NCI-H69 (cell line): ENCODE data around the gene NR4A2.

Experiments
- DNase-seq: peaks from one replicate; lab custom pipeline; 2025; lab: John Stamatoyannopoulos, UW

NR4A2 gene

GRCh38 chr2:156340377-156340776, 7.9 kb upstream of the NR4A2 start:
- DNase-seq = peak; percentile 26

- DNase-seq = no peak
These were observed 7.3 kb upstream of the NR4A2 start for GRCh38 chr2:156339865-156340264.

GRCh38 chr2:156339110-156339847, 6.8 kb upstream of the NR4A2 start:
- DNase-seq = peak; percentile 81

GRCh38 chr2:156338578-156338977, 6.1 kb upstream of the NR4A2 start:
- peak; percentile 57 for DNase-seq

GRCh38 chr2:156334496-156335478, 2.3 kb upstream of the NR4A2 start:
- DNase-seq = peak; percentile 84

GRCh38 chr2:156333951-156334495, 1.5 kb upstream of the NR4A2 start:
- DNase-seq = peak; percentile 84

GRCh38 chr2:156333274-156333950, 891 bp upstream of the NR4A2 start:
- peak; percentile 52 for DNase-seq

- no peak for DNase-seq
These were observed 312 bp downstream of the NR4A2 start for GRCh38 chr2:156332284-156332533.

- DNase-seq = peak; percentile 67
These were observed 793 bp downstream of the NR4A2 start for GRCh38 chr2:156331572-156332283.

- no peak for DNase-seq
These were observed 2.4 kb downstream of the NR4A2 start for GRCh38 chr2:156329927-156330726.

- no peak for DNase-seq
These were observed 3.2 kb downstream of the NR4A2 start for GRCh38 chr2:156329031-156329926.

GRCh38 chr2:156327835-156328695, 4.5 kb downstream of the NR4A2 start:
- DNase-seq = no peak

GRCh38 chr2:156326526-156327095, 5.9 kb downstream of the NR4A2 start:
- no peak for DNase-seq

GRCh38 chr2:156325688-156326525, 6.6 kb downstream of the NR4A2 start:
- DNase-seq = no peak

- no peak for DNase-seq
These were observed 8.8 kb downstream of the NR4A2 start for GRCh38 chr2:156323754-156324153.

- no peak for DNase-seq
These were observed 9.8 kb downstream of the NR4A2 start for GRCh38 chr2:156322686-156323231.

GRCh38 chr2:156322051-156322685, 10.4 kb downstream of the NR4A2 start:
- DNase-seq = no peak
